Calu3 (cell line): Measurements from ENCODE around the gene RYR1. TPM values are rescaled to one million over a fixed set of nuclear protein-coding genes. Genes with fewer than 3 reads are reported as not detected.
A peak's percentile ranks its signal among the peaks of the same experiment; 100 is the strongest.

Experiments used
- BruUV-seq: library from RNA; stranded (reverse); fragments of 400-500 nt; replicated peaks from 2 replicates; lab custom pipeline; 2021; lab: Mats Ljungman, UMichigan
- CTCF ChIA-PET: fragments of 300-600 bp; sonication (Branson Sonifier 250); formaldehyde crosslinking; loops from one replicate; lab custom pipeline; 2022; ENCODE audit warnings: antibody characterized with exemption; lab: Charles Lee
- DNase-seq: peaks from one replicate; pipeline ENCODE4 v3.0.0; 2022
- H3K27ac Mint-ChIP-seq: one replicate; pipeline ENCODE4 v1.8.0; 2022; ENCODE audit warnings: mixed read lengths; ENCODE audit not compliant: unreplicated experiment
- H3K27me3 Mint-ChIP-seq: one replicate; pipeline ENCODE4 v1.8.0; 2022; ENCODE audit warnings: mixed read lengths; ENCODE audit not compliant: unreplicated experiment
- H3K36me3 Mint-ChIP-seq: one replicate; pipeline ENCODE4 v1.8.0; 2022; ENCODE audit warnings: mild to moderate bottlenecking, moderate library complexity, mixed read lengths; ENCODE audit not compliant: insufficient read depth, unreplicated experiment
- H3K4me1 Mint-ChIP-seq: one replicate; pipeline ENCODE4 v1.8.0; 2022; ENCODE audit warnings: mild to moderate bottlenecking, low read depth, mixed read lengths; ENCODE audit not compliant: unreplicated experiment
- H3K4me3 Mint-ChIP-seq: one replicate; pipeline ENCODE4 v1.8.0; 2022; ENCODE audit warnings: mild to moderate bottlenecking, low read depth, moderate library complexity, mixed read lengths; ENCODE audit not compliant: unreplicated experiment
- H3K9me3 Mint-ChIP-seq: one replicate; pipeline ENCODE4 v1.8.0; 2022; ENCODE audit warnings: low read depth, mixed read lengths; ENCODE audit not compliant: unreplicated experiment
- intact Hi-C: fragments of 100-400 bp; cut with micrococcal nuclease; formaldehyde crosslinking; loops from one replicate; pipeline ENCODE4 v1.10.0; 2022; ENCODE audit not compliant: unreplicated experiment
- total RNA-seq: library from RNA; stranded (reverse); gene quantifications from 2 replicates; pipeline ENCODE4 v1.2.3, GENCODE V29; 2022
- TF ChIP-seq, protein P1 (sequence below): fragments of 200-600 bp; IDR thresholded peaks from one replicate; pipeline ENCODE4 v1.8.0; 2022; ENCODE audit warnings: antibody characterized with exemption; ENCODE audit not compliant: unreplicated experiment

Gene RYR1
- total RNA-seq, 1 experiment from 2014 or later = 1.4 TPM

DNA sequence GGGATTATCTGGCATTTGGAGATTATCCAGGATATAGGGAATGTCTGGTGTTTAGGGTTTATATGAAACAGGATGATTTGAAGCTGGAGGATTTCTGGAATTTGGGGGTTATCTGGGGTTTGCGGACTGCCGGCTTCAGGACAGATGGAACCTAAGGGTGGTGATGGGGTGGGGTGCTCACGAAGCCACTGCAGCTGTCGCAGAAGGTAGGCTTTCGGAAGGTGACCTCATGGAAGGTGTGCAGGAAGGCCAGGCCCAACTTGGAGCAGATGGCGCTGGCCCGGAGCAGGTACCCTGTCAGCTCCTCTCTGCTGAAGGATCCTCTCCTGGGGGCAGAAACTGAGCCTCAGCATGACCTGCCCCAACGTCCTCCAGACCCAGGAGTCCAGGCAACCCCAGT is 21.0 kb upstream of the RYR1 start:
- Mint-ChIP-seq H3K4me1 (peaks cover 23% of the 10 kb centered on the region), H3K27me3 (peaks cover 35% of the 10 kb centered on the region), H3K36me3 (peaks cover 11% of the 10 kb centered on the region), H3K27ac (no peak overlapping the region), H3K4me3 (no peak overlapping the region), H3K9me3 (no peaks in the 10 kb centered on the region)
- CTCF ChIA-PET = interaction anchor here (1.6 kb wide), 1 partner anchor 10 kb away, joined by 4 read pairs; the partner anchor contains the start of gene FAM98C
- DNase-seq = no peak
- TF ChIP-seq, protein P1, sequence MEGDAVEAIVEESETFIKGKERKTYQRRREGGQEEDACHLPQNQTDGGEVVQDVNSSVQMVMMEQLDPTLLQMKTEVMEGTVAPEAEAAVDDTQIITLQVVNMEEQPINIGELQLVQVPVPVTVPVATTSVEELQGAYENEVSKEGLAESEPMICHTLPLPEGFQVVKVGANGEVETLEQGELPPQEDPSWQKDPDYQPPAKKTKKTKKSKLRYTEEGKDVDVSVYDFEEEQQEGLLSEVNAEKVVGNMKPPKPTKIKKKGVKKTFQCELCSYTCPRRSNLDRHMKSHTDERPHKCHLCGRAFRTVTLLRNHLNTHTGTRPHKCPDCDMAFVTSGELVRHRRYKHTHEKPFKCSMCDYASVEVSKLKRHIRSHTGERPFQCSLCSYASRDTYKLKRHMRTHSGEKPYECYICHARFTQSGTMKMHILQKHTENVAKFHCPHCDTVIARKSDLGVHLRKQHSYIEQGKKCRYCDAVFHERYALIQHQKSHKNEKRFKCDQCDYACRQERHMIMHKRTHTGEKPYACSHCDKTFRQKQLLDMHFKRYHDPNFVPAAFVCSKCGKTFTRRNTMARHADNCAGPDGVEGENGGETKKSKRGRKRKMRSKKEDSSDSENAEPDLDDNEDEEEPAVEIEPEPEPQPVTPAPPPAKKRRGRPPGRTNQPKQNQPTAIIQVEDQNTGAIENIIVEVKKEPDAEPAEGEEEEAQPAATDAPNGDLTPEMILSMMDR = no peak
- no TSS peak for BruUV-seq
- intact Hi-C loops = no loop called here

GRCh38 chr19:38412961-38413360 is 20.5 kb upstream of the RYR1 start:
- H3K27me3 Mint-ChIP-seq = peaks cover 39% of the 10 kb centered on the region
- peaks cover 16% of the 10 kb centered on the region for H3K36me3 Mint-ChIP-seq
- H3K27ac Mint-ChIP-seq = no peak overlapping the region
- H3K4me3 Mint-ChIP-seq = no peak overlapping the region
- no TSS peak for BruUV-seq
- CTCF ChIA-PET = interaction anchor here (0.6 to 1.5 kb wide), 2 partner anchors 10 to 306 kb away, joined by 3 to 8 read pairs; partner anchors contain the start of gene FAM98C
- no peaks in the 10 kb centered on the region for H3K9me3 Mint-ChIP-seq
- TF ChIP-seq, protein P1 = no peak
- no peak for DNase-seq
- peaks cover 27% of the 10 kb centered on the region for H3K4me1 Mint-ChIP-seq
- intact Hi-C loops = no loop called here

GRCh38 chr19:38413416-38413815 is 20.1 kb upstream of the RYR1 start:
- no TSS peak for BruUV-seq
- no peak for DNase-seq
- H3K27ac Mint-ChIP-seq = no peak overlapping the region
- H3K4me3 Mint-ChIP-seq = no peak overlapping the region
- H3K9me3 Mint-ChIP-seq = no peaks in the 10 kb centered on the region
- CTCF ChIA-PET = interaction anchor here (0.6 to 1.5 kb wide), 2 partner anchors 10 to 306 kb away, joined by 3 to 8 read pairs; partner anchors contain the start of gene FAM98C
- TF ChIP-seq, protein P1 = no peak
- H3K36me3 Mint-ChIP-seq = peaks cover 18% of the 10 kb centered on the region
- intact Hi-C loops = no loop called here
- H3K27me3 Mint-ChIP-seq = peaks cover 44% of the 10 kb centered on the region
- H3K4me1 Mint-ChIP-seq = peaks cover 32% of the 10 kb centered on the region

GRCh38 chr19:38417146-38417543 is 16.3 kb upstream of the RYR1 start:
- H3K36me3 Mint-ChIP-seq = peaks cover 7% of the 10 kb centered on the region
- BruUV-seq = no TSS peak
- H3K27me3 Mint-ChIP-seq = peaks cover 52% of the 10 kb centered on the region
- TF ChIP-seq, protein P1 = no peak
- H3K4me1 Mint-ChIP-seq = peaks cover 23% of the 10 kb centered on the region
- CTCF ChIA-PET = no interaction called here
- DNase-seq = no peak
- no peaks in the 10 kb centered on the region for H3K9me3 Mint-ChIP-seq
- H3K27ac Mint-ChIP-seq = no peak overlapping the region
- intact Hi-C loops = no loop called here
- peak overlapping the region; percentile 72 for H3K4me3 Mint-ChIP-seq
